Heart left ventricle (tissue), 16 donors: ENCODE data around the gene ENOX1. TPM values are rescaled to one million over a fixed set of nuclear protein-coding genes. Genes with fewer than 3 reads are reported as not detected.

Experiments used
- ATAC-seq, 4 donors: fragments of 200-7000 bp; cut with Tn5 transposase; one replicate each; pipeline ENCODE4 v1.9.1; 2020 to 2022; ENCODE audit warnings: moderate library complexity in 4 of 4, mild to moderate bottlenecking in 3 of 4, moderate number of reproducible peaks in 1 of 4
- DNase-seq, 5 donors: peaks; one replicate each; pipeline ENCODE4 v3.0.0-alpha.2; 2020
- H3K27ac ChIP-seq, 12 donors: fragments of 200-600 bp; sonication (generic) in 4 of 12; one replicate each; pipeline versions ENCODE4 v1.5.0 to v1.8.0; 2016 to 2022; ENCODE audit warnings: mild to moderate bottlenecking in 2 of 12
- H3K27me3 ChIP-seq, 9 donors: fragments of 200-600 bp; sonication (generic) in 2 of 9; one replicate each; pipeline versions ENCODE4 v1.5.1 to v1.8.0; 2016 to 2022; ENCODE audit warnings: mild to moderate bottlenecking in 3 of 9
- H3K36me3 ChIP-seq, 9 donors: fragments of 200-600 bp; sonication (generic) in 2 of 9; one replicate each; pipeline versions ENCODE4 v1.5.0 to v1.8.0; 2018 to 2022; ENCODE audit warnings: mild to moderate bottlenecking in 2 of 9
- H3K4me1 ChIP-seq, 12 donors: fragments of 200-600 bp; sonication (generic) in 4 of 12; one replicate each; pipeline versions ENCODE4 v1.5.0 to v1.8.0; 2016 to 2022; ENCODE audit warnings: mild to moderate bottlenecking in 3 of 12
- H3K4me3 ChIP-seq, 12 donors: fragments of 200-600 bp; sonication (generic) in 4 of 12; one replicate each; pipeline versions ENCODE4 v1.5.0 to v1.8.0; 2017 to 2022; ENCODE audit warnings: mild to moderate bottlenecking in 9 of 12, moderate library complexity in 4 of 12
- H3K9me3 ChIP-seq, 12 donors: fragments of 200-600 bp; sonication (generic) in 4 of 12; one replicate each; pipeline versions ENCODE4 v1.5.0 to v1.8.0; 2016 to 2022; ENCODE audit warnings: mild to moderate bottlenecking in 1 of 12
- POLR2A ChIP-seq, 2 donors: fragments of 450-650 bp; IDR thresholded peaks; one replicate each; pipeline ENCODE4 v1.6.1; 2017; ENCODE audit warnings: antibody characterized with exemption in 2 of 2, mild to moderate bottlenecking in 2 of 2, moderate library complexity in 2 of 2
- WGBS, 4 donors: extraction: QIAGEN DNeasy Blood & Tissue Kit in 2 of 4; methylation state at CpG; one replicate each; pipeline versions ENCODE4 v1.1.5 to v1.1.7; 2013 to 2018; 5-methylcytosine and 5-hydroxymethylcytosine counted together
- intact Hi-C, 10 donors: fragments of 100-400 bp; cut with DNase I; formaldehyde crosslinking; loops; one replicate each; pipeline versions ENCODE4 v1.11.1 to v1.14.2; 2022
- polyA plus RNA-seq, 2 donors: library from polyadenylated mRNA; stranded (reverse); fragments of 200-250 nt; gene quantifications; one replicate each; pipeline ENCODE4 v1.2.3, GENCODE V29; 2013
- total RNA-seq, 9 donors: library from RNA; depleted of rRNA in 2 of 9; stranded (reverse); fragments of >200 nt in 2 of 9; fragmentation: NEBNext Ultra II Directional in 3 of 9; extraction: Animal tissue kit (Norgen Biotek cat#: 25700) in 3 of 9; gene quantifications; one replicate each; pipeline versions ENCODE4 v1.1.0 to v1.2.4, GENCODE V29; 2016 to 2023
- TF ChIP-seq, protein P1 (sequence below), 12 donors: fragments of 200-600 bp; sonication (generic) in 4 of 12; IDR thresholded peaks; one replicate each; pipeline versions ENCODE4 v1.5.0 to v1.8.0; 2018 to 2022; ENCODE audit warnings: antibody characterized with exemption in 12 of 12, mild to moderate bottlenecking in 5 of 12
- donor health status: ischemic (EF 13 %, LVEDD 7.1; RV severe dilation, severe dysfunction).
- donor health status: healthy with polysubstance abuse.
- donor health status: DM: no; HTN: yes; CAD: no.
- donor health status: DM: no; HTN: no; CAD: no.
- donor health status: ischemic (EF 25% LVEDD 6.9; RV normal size, moderate dysfunction).
- donor health status: ischemic (EF 25% LVEDD 5.7; RV mildly dilated, moderate dysfunction).
- donor health status: healthy.
- donor health status: DM: yes; HTN: yes; CAD: no.
- donor health status: ischemic (EF 35%, LVEDD 5.7; RV mildly dilated, moderate dysfunction).
- donor health status: nonischemic (EF 11% LVEDD 7.7; RV severe dilation, severe dysfunction).
- donor health status: DM: yes; HTN: yes; CAD: no.
- donor health status: PGD.
- donor health status: ischemic (EF 29% LVEDD 5.4; RV normal size, mild dysfunction).
- donor health status: nonischemic (EF 23%, LVEDD 6.1; RV moderate dilation, normal function).

Gene ENOX1
- total and polyA plus RNA-seq, 11 donors = 2.0 to 10.1 (median 5.4) TPM

DNA sequence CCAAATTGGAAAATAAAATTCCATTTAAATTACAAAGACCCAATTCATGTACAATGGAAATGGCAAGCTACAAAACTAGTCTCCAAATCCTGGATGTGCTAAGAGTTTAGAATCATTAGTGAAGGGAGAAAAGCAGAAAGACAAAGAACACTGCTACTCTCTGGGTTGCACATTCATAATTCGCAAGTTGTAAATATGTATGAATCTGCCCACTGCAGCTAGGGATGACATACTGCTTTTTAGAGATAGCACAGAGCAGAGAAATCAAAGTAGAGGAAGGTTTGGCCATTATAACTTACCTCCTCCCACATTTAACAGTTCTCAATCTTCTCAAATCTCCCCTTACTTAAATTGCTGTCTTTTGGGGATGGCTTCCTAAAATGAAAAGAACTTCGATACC is 231.1 kb downstream of the ENOX1 start:
- H3K4me1 ChIP-seq = peaks cover 0 to 25% (median 10%) of the 10 kb centered on the region in 12 donors
- TF ChIP-seq, protein P1, sequence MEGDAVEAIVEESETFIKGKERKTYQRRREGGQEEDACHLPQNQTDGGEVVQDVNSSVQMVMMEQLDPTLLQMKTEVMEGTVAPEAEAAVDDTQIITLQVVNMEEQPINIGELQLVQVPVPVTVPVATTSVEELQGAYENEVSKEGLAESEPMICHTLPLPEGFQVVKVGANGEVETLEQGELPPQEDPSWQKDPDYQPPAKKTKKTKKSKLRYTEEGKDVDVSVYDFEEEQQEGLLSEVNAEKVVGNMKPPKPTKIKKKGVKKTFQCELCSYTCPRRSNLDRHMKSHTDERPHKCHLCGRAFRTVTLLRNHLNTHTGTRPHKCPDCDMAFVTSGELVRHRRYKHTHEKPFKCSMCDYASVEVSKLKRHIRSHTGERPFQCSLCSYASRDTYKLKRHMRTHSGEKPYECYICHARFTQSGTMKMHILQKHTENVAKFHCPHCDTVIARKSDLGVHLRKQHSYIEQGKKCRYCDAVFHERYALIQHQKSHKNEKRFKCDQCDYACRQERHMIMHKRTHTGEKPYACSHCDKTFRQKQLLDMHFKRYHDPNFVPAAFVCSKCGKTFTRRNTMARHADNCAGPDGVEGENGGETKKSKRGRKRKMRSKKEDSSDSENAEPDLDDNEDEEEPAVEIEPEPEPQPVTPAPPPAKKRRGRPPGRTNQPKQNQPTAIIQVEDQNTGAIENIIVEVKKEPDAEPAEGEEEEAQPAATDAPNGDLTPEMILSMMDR (IDR thresholded peaks at IDR 0.05) = no peak
- no peak for TF ChIP-seq POLR2A (IDR thresholded peaks at IDR 0.05)
- intact Hi-C loops = no loop called here
- no peaks in the 10 kb centered on the region for H3K27me3 ChIP-seq
- H3K4me3 ChIP-seq = no peak overlapping the region
- no peak for ATAC-seq
- no peaks in the 10 kb centered on the region for H3K9me3 ChIP-seq
- H3K36me3 ChIP-seq = no peaks in the 10 kb centered on the region
- 89 to 98% (median 95%) methylated on average over 2 of the region's 2 CpGs for WGBS, 4 donors
- no peak overlapping the region for H3K27ac ChIP-seq
- DNase-seq = no peak

DNA sequence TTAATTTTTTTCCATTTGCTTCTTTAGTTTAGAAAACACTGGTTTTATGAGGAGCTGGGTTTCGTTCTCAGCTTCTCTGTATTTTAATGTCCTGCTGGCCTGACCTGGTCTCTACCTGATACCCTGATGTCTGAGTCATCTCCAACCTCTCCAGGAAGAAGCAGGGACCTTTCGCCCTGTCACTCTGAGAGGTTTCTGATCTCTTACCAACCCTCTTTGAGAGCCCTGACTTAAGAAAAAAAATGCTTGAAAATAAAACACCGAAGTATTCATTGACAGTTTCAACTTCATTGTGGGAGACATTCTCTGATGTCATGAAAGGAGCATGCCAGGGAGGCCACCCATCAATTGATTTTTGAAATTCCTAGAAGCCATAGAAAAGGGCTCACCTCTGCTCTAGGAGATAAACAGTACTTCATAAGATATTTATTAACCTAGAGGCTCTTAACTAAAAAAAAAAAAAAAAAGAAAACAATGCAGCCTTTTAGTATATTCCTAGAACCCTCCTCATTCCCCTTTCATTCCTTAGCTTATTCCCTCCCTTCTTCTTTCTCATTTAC is 234.8 kb downstream of the ENOX1 start:
- Histone ChIP-seq H3K9me3 (no peaks in the 10 kb centered on the region), H3K27me3 (no peaks in the 10 kb centered on the region), H3K4me3 (no peak overlapping the region), H3K4me1 (peaks cover 0 to 10% (median 3%) of the 10 kb centered on the region in 12 donors), H3K27ac (no peak overlapping the region), H3K36me3 (no peaks in the 10 kb centered on the region)
- WGBS, 4 donors = 92 to 94% (median 93%) methylated on average over 3 of the region's 3 CpGs
- no peak for DNase-seq
- ATAC-seq = no peak
- intact Hi-C loops = no loop called here
- no peak for TF ChIP-seq POLR2A (IDR thresholded peaks at IDR 0.05)

DNA sequence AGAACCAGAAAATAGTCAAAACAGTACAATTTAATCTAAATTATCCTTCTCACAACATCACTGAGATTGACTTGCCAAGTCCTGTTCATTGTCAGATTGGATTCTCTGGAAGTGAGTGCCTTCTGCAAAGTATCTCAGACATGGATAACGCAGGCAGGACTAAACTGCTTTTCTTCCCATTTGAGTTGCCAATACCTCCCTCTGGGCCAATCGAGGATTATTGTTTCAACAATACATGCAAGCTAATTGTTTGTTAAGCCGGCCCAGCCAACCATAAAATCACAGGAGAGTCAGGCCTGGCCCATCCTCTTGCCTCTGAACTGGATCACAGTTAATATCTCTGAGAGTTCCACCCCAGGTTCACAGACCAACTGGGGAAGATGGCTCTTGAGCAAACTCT is 240.0 kb downstream of the ENOX1 start:
- TF ChIP-seq, protein P1 (IDR thresholded peaks at IDR 0.05) = no peak
- TF ChIP-seq POLR2A (IDR thresholded peaks at IDR 0.05) = no peak
- intact Hi-C loops = loop anchor here in 3 of 10 donors (5.0 to 10.0 kb wide), 2 partner anchors 35 to 238 kb away; partner anchors contain the start of gene ENOX1 (in 2 of the 3)
- WGBS, 4 donors = 46 to 61% (median 57%) methylated on average over 3 of the region's 3 CpGs
- H3K4me1 ChIP-seq = peaks cover 0 to 35% (median 22%) of the 10 kb centered on the region in 12 donors
- H3K4me3 ChIP-seq = no peak overlapping the region
- ATAC-seq = no peak
- no peaks in the 10 kb centered on the region for H3K27me3 ChIP-seq
- no peak for DNase-seq
- H3K36me3 ChIP-seq = no peaks in the 10 kb centered on the region
- peak overlapping the region in 1 of 12 donors; percentile 11 for H3K27ac ChIP-seq
- no peaks in the 10 kb centered on the region for H3K9me3 ChIP-seq

DNA sequence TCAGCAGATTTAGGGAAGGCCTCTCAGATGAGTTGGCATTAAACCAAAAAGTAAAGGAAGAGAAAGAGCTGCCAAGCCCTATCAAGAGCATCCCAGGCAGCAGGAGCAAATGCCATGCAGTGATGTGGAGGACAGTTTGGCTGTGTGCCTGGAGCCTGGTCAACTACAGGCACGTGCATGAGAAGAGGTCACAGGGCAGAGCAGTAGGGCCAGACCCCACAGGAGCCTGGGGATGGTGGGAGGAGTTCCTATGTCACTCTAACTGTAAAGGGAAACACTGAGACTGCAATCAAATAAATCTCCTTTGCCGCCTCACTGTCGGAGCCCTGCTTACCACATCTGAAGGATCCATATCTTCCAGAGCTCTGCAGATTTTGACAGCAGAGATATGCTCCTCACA is 240.5 kb downstream of the ENOX1 start:
- peak overlapping the region in 2 of 12 donors; percentile 11 to 25 for H3K27ac ChIP-seq
- H3K9me3 ChIP-seq = no peaks in the 10 kb centered on the region
- peak; percentile 60 to 83 (median 76) for ATAC-seq
- intact Hi-C loops = loop anchor here in 3 of 10 donors (5.0 to 10.0 kb wide), 2 partner anchors 34 to 239 kb away; partner anchors contain the start of gene ENOX1 (in 2 of the 3)
- no peaks in the 10 kb centered on the region for H3K36me3 ChIP-seq
- H3K4me1 ChIP-seq = peaks cover 0 to 35% (median 22%) of the 10 kb centered on the region in 12 donors
- no peak overlapping the region for H3K4me3 ChIP-seq
- 12 to 29% (median 22%) methylated on average over 3 of the region's 3 CpGs for WGBS, 4 donors
- TF ChIP-seq, protein P1 (IDR thresholded peaks at IDR 0.05) = no peak
- no peak for TF ChIP-seq POLR2A (IDR thresholded peaks at IDR 0.05)
- no peaks in the 10 kb centered on the region for H3K27me3 ChIP-seq
- DNase-seq = peak; percentile 49 to 82 (median 65)
